Measurements from ENCODE around the gene GARIN5A.
A peak's percentile ranks its signal among the peaks of the same experiment; 100 is the strongest.
"Not testable (repeated sequence)": the region's sequence is repeated elsewhere in the genome, so short reads cannot be mapped to it uniquely, and the experiment has no call there.

GARIN5A gene

GRCh38 chr19:50488389-50489194, 11.9 kb upstream of the GARIN5A start:
- no peak for DNase-seq (ENCODE audit: low read depth in 2 of 2)

GRCh38 chr19:50486823-50487515, 10.3 kb upstream of the GARIN5A start:
- DNase-seq (ENCODE audit: low read depth in 2 of 2), result peak; percentile 45 to 66

GRCh38 chr19:50485284-50485955, 8.8 kb upstream of the GARIN5A start:
- DNase-seq (ENCODE audit: low read depth in 2 of 2), result no peak

- no peak for DNase-seq (ENCODE audit: low read depth in 2 of 2)
These were observed 6.3 kb upstream of the GARIN5A start for GRCh38 chr19:50482916-50483315.

- no peak for DNase-seq (ENCODE audit: low read depth in 2 of 2)
These were observed 5.7 kb upstream of the GARIN5A start for GRCh38 chr19:50482271-50482855.

GRCh38 chr19:50481351-50482149, 4.9 kb upstream of the GARIN5A start:
- no peak for DNase-seq (ENCODE audit: low read depth in 2 of 2)

GRCh38 chr19:50480281-50481111, 3.8 kb upstream of the GARIN5A start:
- DNase-seq (ENCODE audit: low read depth in 2 of 2), result no peak

GRCh38 chr19:50479761-50480251, 3.2 kb upstream of the GARIN5A start:
- DNase-seq (ENCODE audit: low read depth in 2 of 2), result no peak

GRCh38 chr19:50478901-50479715, 2.5 kb upstream of the GARIN5A start:
- no peak for DNase-seq (ENCODE audit: low read depth in 2 of 2)

- DNase-seq (ENCODE audit: low read depth in 2 of 2), result no peak
These were observed 1.3 kb upstream of the GARIN5A start for GRCh38 chr19:50477751-50478515.

GRCh38 chr19:50476907-50477238, 225 bp upstream of the GARIN5A start:
- DNase-seq (ENCODE audit: low read depth in 2 of 2), result no peak

GRCh38 chr19:50475736-50476223, 868 bp downstream of the GARIN5A start:
- no peak for DNase-seq (ENCODE audit: low read depth in 2 of 2)

GRCh38 chr19:50475101-50475568, 1.5 kb downstream of the GARIN5A start:
- DNase-seq (ENCODE audit: low read depth in 2 of 2), result no peak

- not testable (repeated sequence) for DNase-seq (ENCODE audit: low read depth in 2 of 2)
These were observed 3.3 kb downstream of the GARIN5A start for GRCh38 chr19:50473336-50473735.

GRCh38 chr19:50468818-50469217, 7.8 kb downstream of the GARIN5A start:
- DNase-seq (ENCODE audit: low read depth in 2 of 2), result no peak

GRCh38 chr19:50467566-50467965, 9.1 kb downstream of the GARIN5A start:
- no peak for DNase-seq (ENCODE audit: low read depth in 2 of 2)

GRCh38 chr19:50466706-50467039, 10.0 kb downstream of the GARIN5A start:
- no peak for DNase-seq (ENCODE audit: low read depth in 2 of 2)

- no peak for DNase-seq (ENCODE audit: low read depth in 2 of 2)
These were observed 10.5 kb downstream of the GARIN5A start for GRCh38 chr19:50465986-50466705.
